Prostate gland (tissue), 2 donors: Measurements from ENCODE around the gene DNAH9. TPM values are rescaled to one million over a fixed set of nuclear protein-coding genes. Genes with fewer than 3 reads are reported as not detected.

ENCODE experiments used
- DNase-seq: peaks from one replicate; pipeline ENCODE4 v3.0.0-alpha.2; 2019; ENCODE audit warnings: low spot score
- H3K27ac ChIP-seq, 2 donors: fragments of 200-600 bp; sonication (generic); 2 replicates each; pipeline ENCODE4 v1.5.1; 2017 to 2019
- H3K27me3 ChIP-seq: fragments of 200-600 bp; sonication (generic); replicated peaks from 2 replicates; pipeline ENCODE4 v1.5.1; 2019; ENCODE audit not compliant: insufficient read depth
- H3K36me3 ChIP-seq, 2 donors: fragments of 200-600 bp; sonication (generic); 1 replicate in 1 of 2; 2 replicates in 1 of 2; pipeline versions ENCODE4 v1.5.1 to v1.8.1; 2017 to 2019
- H3K4me1 ChIP-seq: fragments of 200-600 bp; sonication (generic); replicated peaks from 2 replicates; pipeline ENCODE4 v1.5.1; 2019
- H3K4me3 ChIP-seq, 2 donors: fragments of 200-600 bp; sonication (generic); 2 replicates each; pipeline ENCODE4 v1.5.1; 2017 to 2019
- H3K9me3 ChIP-seq: fragments of 200-600 bp; sonication (generic); 2 replicates; pipeline ENCODE4 v1.5.1; 2017
- POLR2A ChIP-seq: fragments of 450-650 bp; IDR thresholded peaks from one replicate; pipeline ENCODE4 v1.6.1; 2016; ENCODE audit warnings: antibody characterized with exemption, mild to moderate bottlenecking
- POLR2AphosphoS5 ChIP-seq: sonication (generic); formaldehyde crosslinking; IDR thresholded peaks from one replicate; pipeline ENCODE4 v1.6.1; 2017; ENCODE audit warnings: antibody characterized with exemption
- WGBS: methylation state at CpG from one replicate; pipeline ENCODE4 v1.1.5; 2018; 5-methylcytosine and 5-hydroxymethylcytosine counted together
- intact Hi-C: fragments of 100-400 bp; cut with DNase I; formaldehyde crosslinking; loops from one replicate; pipeline ENCODE4 v1.14.2; 2022
- total RNA-seq, 2 donors: library from RNA; depleted of rRNA; stranded (reverse); fragments of >200 nt; gene quantifications; one replicate each; pipeline ENCODE4 v1.1.0, GENCODE V29; 2016
- TF ChIP-seq, protein P1 (sequence below), 4 experiments: fragments of 200-600 bp in 2 of 4; fragments of 450-650 bp in 2 of 4; sonication (generic) in 2 of 4; IDR thresholded peaks; 1 replicate in 3 of 4; 2 replicates in 1 of 4; pipeline ENCODE4 v1.5.1; 2016 to 2019; ENCODE audit warnings: antibody characterized with exemption in 4 of 4, mild to moderate bottlenecking in 2 of 4, moderate library complexity in 2 of 4

Gene DNAH9
- total RNA-seq, 2 donors from 2014 or later, result 1.2 to 7.5 TPM

DNA sequence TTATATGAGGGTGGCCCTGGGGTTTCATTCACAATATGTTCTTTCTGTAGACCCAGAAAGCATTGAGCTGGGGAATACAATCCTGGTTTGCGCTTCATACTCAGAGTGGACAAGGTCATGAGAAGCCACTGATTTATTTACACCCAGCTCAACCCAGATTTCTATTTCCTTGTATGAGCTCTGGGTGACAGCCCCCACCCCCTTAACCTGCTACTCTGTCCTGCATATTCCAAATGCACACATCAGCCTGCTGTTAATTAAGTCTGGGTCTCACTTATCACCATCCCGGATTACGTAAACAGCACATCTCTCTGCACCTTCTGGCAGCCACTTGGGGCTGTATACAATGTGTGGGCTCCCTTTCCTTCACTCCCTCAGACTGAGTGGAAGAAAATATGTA is 102.4 kb downstream of the DNAH9 start:
- intact Hi-C loops, result no loop called here
- Histone ChIP-seq H3K27ac (no peak overlapping the region), H3K4me1 (no peaks in the 10 kb centered on the region), H3K36me3 (no peaks in the 10 kb centered on the region), H3K9me3 (no peaks in the 10 kb centered on the region), H3K27me3 (no peaks in the 10 kb centered on the region), H3K4me3 (no peak overlapping the region)
- WGBS, result 75% methylated on average over 3 of the region's 3 CpGs
- no peak for DNase-seq
- TF ChIP-seq POLR2AphosphoS5 (no peak), POLR2A (no peak)
- TF ChIP-seq, protein P1, sequence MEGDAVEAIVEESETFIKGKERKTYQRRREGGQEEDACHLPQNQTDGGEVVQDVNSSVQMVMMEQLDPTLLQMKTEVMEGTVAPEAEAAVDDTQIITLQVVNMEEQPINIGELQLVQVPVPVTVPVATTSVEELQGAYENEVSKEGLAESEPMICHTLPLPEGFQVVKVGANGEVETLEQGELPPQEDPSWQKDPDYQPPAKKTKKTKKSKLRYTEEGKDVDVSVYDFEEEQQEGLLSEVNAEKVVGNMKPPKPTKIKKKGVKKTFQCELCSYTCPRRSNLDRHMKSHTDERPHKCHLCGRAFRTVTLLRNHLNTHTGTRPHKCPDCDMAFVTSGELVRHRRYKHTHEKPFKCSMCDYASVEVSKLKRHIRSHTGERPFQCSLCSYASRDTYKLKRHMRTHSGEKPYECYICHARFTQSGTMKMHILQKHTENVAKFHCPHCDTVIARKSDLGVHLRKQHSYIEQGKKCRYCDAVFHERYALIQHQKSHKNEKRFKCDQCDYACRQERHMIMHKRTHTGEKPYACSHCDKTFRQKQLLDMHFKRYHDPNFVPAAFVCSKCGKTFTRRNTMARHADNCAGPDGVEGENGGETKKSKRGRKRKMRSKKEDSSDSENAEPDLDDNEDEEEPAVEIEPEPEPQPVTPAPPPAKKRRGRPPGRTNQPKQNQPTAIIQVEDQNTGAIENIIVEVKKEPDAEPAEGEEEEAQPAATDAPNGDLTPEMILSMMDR (IDR thresholded peaks at IDR 0.05), result no peak

DNA sequence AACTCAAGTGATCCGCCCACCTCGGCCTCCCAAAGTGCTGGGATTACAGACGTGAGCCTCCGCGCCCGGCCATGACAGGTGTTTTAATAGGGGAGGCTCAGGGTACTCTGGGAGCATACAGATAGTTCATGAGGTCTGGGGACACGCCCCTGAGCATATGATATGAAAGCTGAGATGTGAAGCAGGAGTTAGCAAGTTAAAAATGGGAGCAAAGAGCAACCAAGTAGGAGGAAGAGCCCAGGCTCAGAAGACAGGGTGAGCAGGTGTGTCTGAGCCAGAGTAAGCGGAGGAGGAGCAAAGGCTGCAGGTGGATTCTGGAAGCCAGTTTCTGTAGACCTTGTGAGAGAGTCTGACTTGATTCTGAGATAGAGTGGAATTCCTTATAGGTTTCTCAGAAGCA is 103.6 kb downstream of the DNAH9 start:
- no peaks in the 10 kb centered on the region for H3K4me1 ChIP-seq
- intact Hi-C loops, result loop anchor here (1.0 kb wide), 1 partner anchor 40 kb away; no protein-coding TSS in a partner anchor
- H3K9me3 ChIP-seq, result no peaks in the 10 kb centered on the region
- 88% methylated on average over 8 of the region's 8 CpGs for WGBS
- H3K27ac ChIP-seq, result no peak overlapping the region
- H3K36me3 ChIP-seq, result no peaks in the 10 kb centered on the region
- no peak for DNase-seq
- H3K27me3 ChIP-seq, result no peaks in the 10 kb centered on the region
- H3K4me3 ChIP-seq, result no peak overlapping the region
- TF ChIP-seq, protein P1 (IDR thresholded peaks at IDR 0.05), result no peak
- no peak for TF ChIP-seq POLR2AphosphoS5
- no peak for TF ChIP-seq POLR2A

DNA sequence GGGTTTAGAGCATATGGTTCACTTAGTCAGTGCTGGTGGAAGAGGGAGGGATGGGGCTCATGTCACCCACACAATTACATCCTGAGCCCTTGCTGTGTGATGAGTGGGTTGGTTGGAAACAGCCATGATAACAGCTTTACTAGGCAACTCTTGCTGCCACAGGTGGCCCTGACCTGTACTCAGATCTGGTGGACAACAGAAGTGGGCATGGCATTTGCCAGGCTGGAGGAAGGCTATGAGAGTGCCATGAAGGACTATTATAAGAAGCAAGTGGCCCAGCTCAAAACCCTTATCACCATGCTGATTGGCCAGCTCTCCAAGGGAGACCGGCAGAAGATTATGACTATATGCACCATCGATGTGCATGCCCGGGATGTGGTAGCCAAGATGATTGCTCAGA is 105.8 kb downstream of the DNAH9 start:
- Histone ChIP-seq H3K27ac (no peak overlapping the region), H3K27me3 (no peaks in the 10 kb centered on the region), H3K4me1 (no peaks in the 10 kb centered on the region), H3K9me3 (no peaks in the 10 kb centered on the region), H3K36me3 (no peaks in the 10 kb centered on the region), H3K4me3 (no peak overlapping the region)
- 98% methylated on average over 3 of the region's 3 CpGs for whole genome bisulfite sequencing
- TF ChIP-seq POLR2A, result no peak
- TF ChIP-seq, protein P1 (IDR thresholded peaks at IDR 0.05), result no peak
- no peak for DNase-seq
- intact Hi-C loops, result no loop called here

DNA sequence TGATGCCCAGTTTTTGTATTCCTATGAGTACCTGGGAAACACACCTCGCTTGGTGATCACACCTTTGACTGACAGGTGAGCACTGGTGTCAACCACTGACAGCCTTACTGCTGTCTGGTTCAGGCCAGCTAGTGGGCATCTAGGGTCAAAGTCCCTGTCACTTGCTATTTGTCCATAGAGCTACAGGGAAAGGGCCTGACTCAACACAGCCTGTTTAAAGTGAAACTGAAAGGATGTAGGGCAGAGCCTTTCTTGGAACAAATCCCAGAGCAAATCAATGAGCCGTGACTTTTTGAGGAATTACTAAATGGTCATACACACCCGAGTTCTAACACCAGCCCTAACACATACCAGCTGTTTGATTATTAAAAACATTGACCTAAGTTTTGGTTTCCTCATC is 106.8 kb downstream of the DNAH9 start:
- DNase-seq, result no peak
- Histone ChIP-seq H3K9me3 (no peaks in the 10 kb centered on the region), H3K36me3 (no peaks in the 10 kb centered on the region), H3K4me3 (no peak overlapping the region), H3K4me1 (no peaks in the 10 kb centered on the region), H3K27ac (no peak overlapping the region), H3K27me3 (no peaks in the 10 kb centered on the region)
- intact Hi-C loops, result no loop called here
- TF ChIP-seq POLR2AphosphoS5, result no peak
- TF ChIP-seq, protein P1 (IDR thresholded peaks at IDR 0.05), result no peak
- TF ChIP-seq POLR2A, result no peak
- WGBS, result 32% methylated on average over 3 of the region's 3 CpGs

DNA sequence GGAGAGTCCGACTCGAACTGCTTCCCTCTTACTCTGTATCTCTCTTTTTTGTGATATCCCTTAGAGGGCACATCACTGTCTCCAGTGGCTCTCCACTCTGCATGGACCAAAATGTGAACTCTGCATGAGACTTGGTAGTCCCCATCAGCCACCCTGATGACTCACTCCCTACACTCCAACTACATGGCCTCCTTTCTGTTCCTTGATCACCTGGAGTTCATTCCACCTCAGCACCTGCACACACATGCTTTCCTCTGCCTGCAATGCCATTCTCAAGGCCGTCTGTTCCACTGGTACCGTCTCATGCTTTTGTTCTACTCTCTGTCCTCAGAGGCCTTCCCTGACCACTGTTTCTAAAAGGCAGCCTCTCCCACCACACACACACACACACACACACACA is 109.3 kb downstream of the DNAH9 start:
- no peaks in the 10 kb centered on the region for H3K36me3 ChIP-seq
- intact Hi-C loops, result no loop called here
- H3K4me3 ChIP-seq, result no peak overlapping the region
- TF ChIP-seq POLR2AphosphoS5 (no peak), POLR2A (no peak)
- TF ChIP-seq, protein P1 (IDR thresholded peaks at IDR 0.05), result no peak
- 91% methylated on average over 4 of the region's 4 CpGs for WGBS
- H3K4me1 ChIP-seq, result no peaks in the 10 kb centered on the region
- H3K9me3 ChIP-seq, result no peaks in the 10 kb centered on the region
- H3K27me3 ChIP-seq, result no peaks in the 10 kb centered on the region
- no peak for DNase-seq
- H3K27ac ChIP-seq, result no peak overlapping the region
